Activated T-cell treated with anti-CD3 and anti-CD28 coated beads, Interleukin-2, amount 50 U/mL, for 48 hours (primary cell): ENCODE measurements around the gene BRF1.

Experiments used
- DNase-seq, 2 experiments: peaks; one replicate each; pipeline ENCODE4 v3.0.0-alpha.2; 2020

Gene BRF1

GRCh38 chr14:105207996-105208737 is 92.6 kb downstream of the BRF1 start:
- no peak for DNase-seq

GRCh38 chr14:105207460-105207901 is 93.3 kb downstream of the BRF1 start:
- no peak for DNase-seq

GRCh38 chr14:105206873-105207272 is 93.9 kb downstream of the BRF1 start:
- DNase-seq: no peak

- no peak for DNase-seq
Measured at GRCh38 chr14:105205673-105206208, 95.1 kb downstream of the BRF1 start.

- DNase-seq: no peak
Measured at GRCh38 chr14:105204931-105205672, 95.7 kb downstream of the BRF1 start.

- no peak for DNase-seq
Measured at GRCh38 chr14:105204206-105204930, 96.4 kb downstream of the BRF1 start.

GRCh38 chr14:105203701-105204100 is 97.1 kb downstream of the BRF1 start:
- DNase-seq: no peak

GRCh38 chr14:105203057-105203531 is 97.7 kb downstream of the BRF1 start:
- DNase-seq: peak; percentile 81 to 82

GRCh38 chr14:105201925-105202513 is 98.8 kb downstream of the BRF1 start:
- DNase-seq: peak; percentile 64 to 73

GRCh38 chr14:105201156-105201924 is 99.5 kb downstream of the BRF1 start:
- no peak for DNase-seq

GRCh38 chr14:105200641-105201040 is 100.2 kb downstream of the BRF1 start:
- no peak for DNase-seq

GRCh38 chr14:105200074-105200473 is 100.7 kb downstream of the BRF1 start:
- peak in 1 of 2 experiments; percentile 48 for DNase-seq

- DNase-seq: no peak
Measured at GRCh38 chr14:105199093-105199492, 101.7 kb downstream of the BRF1 start.

GRCh38 chr14:105198588-105198987 is 102.2 kb downstream of the BRF1 start:
- no peak for DNase-seq

GRCh38 chr14:105197211-105197641 is 103.6 kb downstream of the BRF1 start:
- DNase-seq: no peak

GRCh38 chr14:105196265-105196960 is 104.4 kb downstream of the BRF1 start:
- no peak for DNase-seq

- no peak for DNase-seq
Measured at GRCh38 chr14:105195522-105196264, 105.1 kb downstream of the BRF1 start.

- DNase-seq: no peak
Measured at GRCh38 chr14:105195051-105195450, 105.8 kb downstream of the BRF1 start.

GRCh38 chr14:105193916-105194782 is 106.7 kb downstream of the BRF1 start:
- DNase-seq: no peak
